Neural progenitor cell (in vitro differentiated cells): Measurements from ENCODE around the gene CCDC3.

Source experiments
- CTCF ChIP-seq: fragments of 200-600 bp; sonication (generic); IDR thresholded peaks from 2 replicates; pipeline ENCODE4 v1.5.1; 2017; ENCODE audit warnings: antibody characterized with exemption, mild to moderate bottlenecking
- EZH2 ChIP-seq: fragments of 200-600 bp; sonication (generic); IDR thresholded peaks from 2 replicates; pipeline ENCODE4 v1.6.1; 2017; ENCODE audit warnings: antibody characterized with exemption, mild to moderate bottlenecking, moderate library complexity

DNA sequence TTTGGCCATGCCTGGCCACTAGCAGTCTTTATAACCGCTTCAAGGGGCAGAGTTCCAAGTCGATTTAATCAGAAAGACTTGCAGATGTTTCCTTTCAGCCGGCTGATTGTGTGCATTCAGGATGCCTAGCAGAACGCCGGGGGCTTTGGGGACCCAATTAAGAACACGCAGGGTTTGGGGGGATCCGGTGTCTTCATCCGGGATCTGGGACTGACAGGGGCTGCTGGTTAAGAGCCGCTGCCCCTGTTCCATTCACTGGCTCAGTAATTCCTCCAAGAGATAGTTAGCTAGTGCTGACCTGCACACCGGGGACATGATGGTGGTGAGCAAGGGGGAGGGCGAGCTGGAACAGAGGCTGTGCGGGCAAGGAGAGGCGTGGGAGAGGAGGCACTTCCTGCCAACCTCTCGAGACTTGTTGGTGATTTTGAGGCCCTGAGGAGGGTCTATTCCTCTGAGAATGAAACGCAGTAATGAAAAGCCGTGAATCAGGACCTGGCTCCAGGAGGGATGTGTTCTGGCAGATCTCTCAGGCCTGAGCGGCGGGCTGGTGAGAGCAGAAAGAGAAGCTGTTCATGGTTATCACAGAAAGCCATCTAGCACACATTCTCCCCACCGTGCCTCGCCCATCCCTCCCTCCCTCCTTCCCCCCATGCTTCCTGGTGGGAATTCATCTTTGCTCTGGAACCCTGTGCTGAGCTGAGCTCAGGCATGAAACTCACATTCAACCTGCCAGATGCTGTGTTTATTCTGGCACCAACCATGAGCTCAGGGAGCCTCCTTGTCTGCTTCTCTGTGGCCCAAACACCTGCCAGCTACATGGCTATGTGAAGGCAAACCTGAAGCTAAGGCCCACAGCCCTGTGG lies 152.0 kb downstream of the CCDC3 start:
- TF ChIP-seq CTCF (no peak), EZH2 (no peak)
